ENCODE data around the gene STEAP3. TPM values are rescaled to one million over a fixed set of nuclear protein-coding genes. Genes with fewer than 3 reads are reported as not detected.
A peak's percentile ranks its signal among the peaks of the same experiment; 100 is the strongest.

STEAP3 gene
- total RNA-seq, 4 donors from 2014 or later = 5.5 to 19.8 (median 8.1) TPM

- Histone ChIP-seq H3K4me3 (no peak overlapping the region), H3K4me1 (no peaks in the 10 kb centered on the region), H3K27ac (no peak overlapping the region), H3K27me3 (no peaks in the 10 kb centered on the region), H3K9me3 (no peaks in the 10 kb centered on the region), H3K36me3 (no peaks in the 10 kb centered on the region)
- 75 to 81% methylated on average over 3 of the region's 3 CpGs for WGBS, 2 donors
- TF ChIP-seq EP300 (IDR thresholded peaks at IDR 0.05) = no peak
- no peak for TF ChIP-seq POLR2A (IDR thresholded peaks at IDR 0.05)
- no peak for TF ChIP-seq CTCF (IDR thresholded peaks at IDR 0.05)
- DNase-seq (ENCODE audit: low spot score in 2 of 2) = no peak
Measured at GRCh38 chr2:119214453-119215037, 9.1 kb upstream of the STEAP3 start.

- DNase-seq (ENCODE audit: low spot score in 2 of 2) = no peak
- TF ChIP-seq POLR2A (IDR thresholded peaks at IDR 0.05) = no peak
- TF ChIP-seq CTCF (IDR thresholded peaks at IDR 0.05) = no peak
- no peak for TF ChIP-seq EP300 (IDR thresholded peaks at IDR 0.05)
- Histone ChIP-seq H3K9me3 (no peaks in the 10 kb centered on the region), H3K4me1 (no peaks in the 10 kb centered on the region), H3K4me3 (no peak overlapping the region), H3K36me3 (no peaks in the 10 kb centered on the region), H3K27ac (no peak overlapping the region), H3K27me3 (no peaks in the 10 kb centered on the region)
- 86 to 87% methylated on average over 5 of the region's 5 CpGs for WGBS, 2 donors
Measured at GRCh38 chr2:119216994-119217393, 6.6 kb upstream of the STEAP3 start.

- Histone ChIP-seq H3K36me3 (no peaks in the 10 kb centered on the region), H3K27ac (no peak overlapping the region), H3K4me1 (peaks cover 0 to 5% (median 0%) of the 10 kb centered on the region in 4 donors), H3K9me3 (no peaks in the 10 kb centered on the region), H3K27me3 (no peaks in the 10 kb centered on the region), H3K4me3 (no peak overlapping the region)
- peak in 1 of 2 donors; percentile 34 for DNase-seq (ENCODE audit: low spot score in 2 of 2)
- 48 to 54% methylated on average over 5 to 6 of the region's 6 CpGs for WGBS, 2 donors
- TF ChIP-seq EP300 (IDR thresholded peaks at IDR 0.05) = no peak
- TF ChIP-seq CTCF (IDR thresholded peaks at IDR 0.05) = peak in 1 of 5 experiments; percentile 37
- no peak for TF ChIP-seq POLR2A (IDR thresholded peaks at IDR 0.05)
Measured at GRCh38 chr2:119218478-119219064, 5.1 kb upstream of the STEAP3 start.

GRCh38 chr2:119219873-119220272, 3.8 kb upstream of the STEAP3 start:
- Histone ChIP-seq H3K4me1 (peaks cover 0 to 18% (median 9%) of the 10 kb centered on the region in 4 donors), H3K27ac (no peak overlapping the region), H3K36me3 (no peaks in the 10 kb centered on the region), H3K4me3 (no peak overlapping the region), H3K27me3 (peaks cover 0 to 10% of the 10 kb centered on the region in 2 donors), H3K9me3 (no peaks in the 10 kb centered on the region)
- TF ChIP-seq EP300 (IDR thresholded peaks at IDR 0.05) (no peak), POLR2A (IDR thresholded peaks at IDR 0.05) (no peak), CTCF (IDR thresholded peaks at IDR 0.05) (no peak)
- 56 to 59% methylated on average over 6 of the region's 6 CpGs for WGBS, 2 donors
- no peak for DNase-seq (ENCODE audit: low spot score in 2 of 2)

- Histone ChIP-seq H3K27me3 (peaks cover 0 to 10% of the 10 kb centered on the region in 2 donors), H3K27ac (no peak overlapping the region), H3K36me3 (no peaks in the 10 kb centered on the region), H3K4me3 (no peak overlapping the region), H3K4me1 (peaks cover 0 to 18% (median 9%) of the 10 kb centered on the region in 4 donors), H3K9me3 (no peaks in the 10 kb centered on the region)
- TF ChIP-seq POLR2A (IDR thresholded peaks at IDR 0.05) (no peak), EP300 (IDR thresholded peaks at IDR 0.05) (no peak), CTCF (IDR thresholded peaks at IDR 0.05) (no peak)
- 88 to 91% methylated on average over 2 of the region's 2 CpGs for WGBS, 2 donors
- DNase-seq (ENCODE audit: low spot score in 2 of 2) = no peak
Measured at GRCh38 chr2:119220720-119221301, 2.8 kb upstream of the STEAP3 start.
